Measurements from ENCODE around the gene PSMG4. TPM values are rescaled to one million over a fixed set of nuclear protein-coding genes. Genes with fewer than 3 reads are reported as not detected.

The PSMG4 gene
- total RNA-seq, 1 experiment from 2014 or later = 26.8 TPM

- no peak for DNase-seq (ENCODE audit: low read depth)
These were observed 49.4 kb downstream of the PSMG4 start for GRCh38 chr6:3308106-3308505.

- no peak for DNase-seq (ENCODE audit: low read depth)
These were observed 50.8 kb downstream of the PSMG4 start for GRCh38 chr6:3309391-3310050.

- no peak for DNase-seq (ENCODE audit: low read depth)
These were observed 51.3 kb downstream of the PSMG4 start for GRCh38 chr6:3310051-3310448.

- no peak for DNase-seq (ENCODE audit: low read depth)
These were observed 52.0 kb downstream of the PSMG4 start for GRCh38 chr6:3310703-3311102.

GRCh38 chr6:3311826-3312225, 53.1 kb downstream of the PSMG4 start:
- no peak for DNase-seq (ENCODE audit: low read depth)

GRCh38 chr6:3312604-3313231, 54.0 kb downstream of the PSMG4 start:
- no peak for DNase-seq (ENCODE audit: low read depth)

DNA sequence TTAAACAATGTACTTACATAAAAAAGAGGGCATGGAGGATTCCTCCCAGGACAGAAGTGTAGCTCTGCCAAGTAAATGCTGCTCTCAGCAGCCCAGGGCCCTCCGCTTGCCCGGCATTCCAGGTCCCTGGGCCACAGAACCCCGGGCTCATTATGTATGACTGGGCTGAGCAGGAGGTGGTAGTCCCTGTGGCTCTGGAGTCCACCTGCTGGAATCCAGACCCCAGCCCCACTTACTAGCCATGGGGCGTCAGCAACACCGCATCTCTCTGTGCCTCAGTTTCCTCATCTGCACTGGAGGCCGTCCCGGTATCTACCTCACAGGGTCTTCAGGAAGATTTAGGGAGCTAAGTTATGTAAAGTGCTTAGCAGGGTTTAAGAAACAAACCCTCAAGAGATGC, 55.4 kb downstream of the PSMG4 start:
- no peak for DNase-seq (ENCODE audit: low read depth)

DNA sequence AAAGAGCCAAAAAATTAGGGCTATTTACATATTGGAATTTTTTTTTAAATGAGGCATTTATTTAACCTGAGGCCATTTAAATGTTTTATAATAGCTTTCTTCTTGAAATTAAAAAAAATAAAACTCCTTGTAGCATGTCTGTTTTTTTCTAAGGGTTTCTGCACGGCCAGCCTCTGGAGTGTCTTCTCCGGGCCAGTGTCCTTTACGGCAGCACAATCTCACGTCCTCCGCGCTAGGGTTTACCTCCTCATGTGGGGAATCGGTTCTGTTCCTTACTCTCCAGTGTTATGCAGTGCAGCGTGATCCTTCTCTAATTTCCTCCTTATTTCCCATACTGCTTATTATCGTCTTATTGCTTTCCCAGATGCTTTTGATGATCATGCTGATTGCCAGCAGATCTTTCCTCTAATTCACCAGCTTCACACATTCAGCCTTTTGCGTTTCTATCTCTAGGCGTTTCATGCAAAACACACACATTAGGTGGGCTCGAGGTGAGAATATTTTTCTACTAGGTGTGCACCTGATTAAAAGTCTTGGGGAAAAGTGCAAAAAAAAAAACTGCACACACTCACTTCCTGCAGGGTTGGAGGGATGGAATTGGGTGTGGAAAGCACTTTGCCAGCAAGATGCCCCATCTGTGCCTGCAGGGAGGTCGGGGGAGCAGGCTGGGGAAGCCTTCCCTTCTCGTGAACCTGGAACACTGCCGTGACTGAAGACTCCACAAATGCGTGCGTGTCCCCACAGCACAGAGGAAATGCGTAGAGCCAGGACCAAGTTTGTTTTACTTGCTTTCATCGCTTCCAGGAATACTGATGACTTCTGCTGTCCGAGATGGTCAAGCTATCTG, 56.1 kb downstream of the PSMG4 start:
- DNase-seq (ENCODE audit: low read depth) = no peak

GRCh38 chr6:3315841-3316240, 57.1 kb downstream of the PSMG4 start:
- DNase-seq (ENCODE audit: low read depth) = no peak

GRCh38 chr6:3316331-3316730, 57.6 kb downstream of the PSMG4 start:
- DNase-seq (ENCODE audit: low read depth) = no peak

GRCh38 chr6:3316818-3317217, 58.1 kb downstream of the PSMG4 start:
- no peak for DNase-seq (ENCODE audit: low read depth)

Other genes starting within 250 kb of the PSMG4 start
- 13.2 and 14.5 TPM in 2 replicates for gene RIPK1, start 190.5 kb upstream of the PSMG4 start, total RNA-seq (2014; rRNA removed; shearing (Covaris generic))
- gene BPHL, start 140.2 kb upstream of the PSMG4 start, total RNA-seq (2014; rRNA removed; shearing (Covaris generic)) = 22.9 and 24.8 TPM in 2 replicates
- 265 and 319 TPM in 2 replicates for gene TUBB2A, start 101.4 kb upstream of the PSMG4 start, total RNA-seq (2014; rRNA removed; shearing (Covaris generic))
- gene TUBB2B, start 31.3 kb upstream of the PSMG4 start, total RNA-seq (2014; rRNA removed; shearing (Covaris generic)) = 22.1 and 26.7 TPM in 2 replicates
- 0.29 and 0.72 TPM in 2 replicates for gene SLC22A23, start 198.1 kb downstream of the PSMG4 start, total RNA-seq (2014; rRNA removed; shearing (Covaris generic))